GM23338 (cell line): ENCODE data around the gene PGGHG. TPM values are rescaled to one million over a fixed set of nuclear protein-coding genes. Genes with fewer than 3 reads are reported as not detected.

Experiments
- ATAC-seq: fragments of 200-7000 bp; cut with Tn5 transposase; 3 replicates; pipeline ENCODE4 v1.9.1; 2020
- DNase-seq: peaks from one replicate; pipeline ENCODE4 v3.0.0-alpha.2; 2015; ENCODE audit warnings: low spot score
- H2AFZ ChIP-seq: fragments of 200-600 bp; sonication (generic); 2 replicates; pipeline ENCODE4 v1.8.0; 2016; ENCODE audit warnings: antibody characterized with exemption, mild to moderate bottlenecking, moderate library complexity
- H3F3A ChIP-seq: fragments of 200-600 bp; sonication (generic); replicated peaks from 2 replicates; pipeline ENCODE4 v1.8.0; 2017; ENCODE audit warnings: antibody characterized with exemption, mixed run types, low read depth
- H3K27ac ChIP-seq: fragments of 200-600 bp; sonication (generic); 2 replicates; pipeline ENCODE4 v1.6.1; 2016; ENCODE audit warnings: low read depth
- H3K27me3 ChIP-seq: fragments of 200-600 bp; sonication (generic); 2 replicates; pipeline ENCODE4 v1.8.0; 2016; ENCODE audit warnings: mild to moderate bottlenecking, mixed run types, moderate library complexity; ENCODE audit not compliant: insufficient read depth
- H3K36me3 ChIP-seq: fragments of 200-600 bp; sonication (generic); 2 replicates; pipeline ENCODE4 v1.8.0; 2016; ENCODE audit warnings: mild to moderate bottlenecking; ENCODE audit not compliant: insufficient read depth
- H3K4me1 ChIP-seq: fragments of 200-600 bp; sonication (generic); 2 replicates; pipeline ENCODE4 v1.8.0; 2016; ENCODE audit warnings: mild to moderate bottlenecking, moderate library complexity; ENCODE audit not compliant: insufficient read depth
- H3K4me2 ChIP-seq: fragments of 200-600 bp; sonication (generic); 2 replicates; pipeline ENCODE4 v1.7.1; 2017; ENCODE audit warnings: mixed run types
- H3K4me3 ChIP-seq: fragments of 200-600 bp; sonication (generic); 2 replicates; pipeline ENCODE4 v1.6.1; 2016; ENCODE audit warnings: mixed run types
- H3K79me2 ChIP-seq: fragments of 200-600 bp; sonication (generic); replicated peaks from 2 replicates; pipeline ENCODE4 v1.8.0; 2017; ENCODE audit warnings: mild to moderate bottlenecking; ENCODE audit not compliant: insufficient read depth
- H3K9me2 ChIP-seq: fragments of 200-600 bp; sonication (generic); 2 replicates; pipeline ENCODE4 v1.8.0; 2017; ENCODE audit not compliant: insufficient read depth
- H4K20me1 ChIP-seq: fragments of 200-600 bp; sonication (generic); replicated peaks from 2 replicates; pipeline ENCODE4 v1.8.0; 2017; ENCODE audit warnings: mild to moderate bottlenecking; ENCODE audit not compliant: insufficient read depth
- H3K27ac Mint-ChIP-seq: 2 replicates; pipeline ENCODE4 v1.8.0; 2020; ENCODE audit warnings: inconsistent platforms, mild to moderate bottlenecking, moderate library complexity, mixed read lengths
- H3K27me3 Mint-ChIP-seq: 3 replicates; pipeline ENCODE4 v1.8.0; 2022; ENCODE audit warnings: low read depth, mild to moderate bottlenecking, moderate library complexity, mixed read lengths, inconsistent platforms; ENCODE audit not compliant: insufficient read depth, poor library complexity
- H3K36me3 Mint-ChIP-seq: 3 replicates; pipeline ENCODE4 v1.8.0; 2021; ENCODE audit warnings: low read depth, mild to moderate bottlenecking, inconsistent platforms, moderate library complexity, mixed read lengths
- H3K4me1 Mint-ChIP-seq: 3 replicates; pipeline ENCODE4 v1.8.0; 2020; ENCODE audit warnings: mild to moderate bottlenecking, inconsistent platforms, mixed read lengths
- H3K4me3 Mint-ChIP-seq: 3 replicates; pipeline ENCODE4 v1.8.0; 2021; ENCODE audit warnings: moderate library complexity, mild to moderate bottlenecking, inconsistent platforms, mixed read lengths
- H3K9me3 Mint-ChIP-seq: 3 replicates; pipeline ENCODE4 v1.8.0; 2020; ENCODE audit warnings: moderate library complexity, mild to moderate bottlenecking, inconsistent platforms, mixed read lengths
- CREB1 ChIP-seq: fragments of 250-450 bp; sonication (Bioruptor Pico); IDR thresholded peaks from 2 replicates; pipeline ENCODE4 v1.5.0; 2020; ENCODE audit warnings: low read depth, mild to moderate bottlenecking, moderate library complexity
- JUNB ChIP-seq: IDR thresholded peaks from one replicate; pipeline ENCODE4 v1.6.1; 2016; ENCODE audit warnings: antibody characterized with exemption; ENCODE audit not compliant: unreplicated experiment
- REST ChIP-seq: IDR thresholded peaks from one replicate; pipeline ENCODE4 v1.6.1; 2018; ENCODE audit warnings: antibody characterized with exemption; ENCODE audit not compliant: unreplicated experiment
- STAT1 ChIP-seq: IDR thresholded peaks from one replicate; pipeline ENCODE4 v1.6.1; 2016; ENCODE audit warnings: antibody characterized with exemption; ENCODE audit not compliant: unreplicated experiment
- ZNF331 ChIP-seq: fragments of 250-450 bp; sonication (Bioruptor Pico); IDR thresholded peaks from 2 replicates; pipeline ENCODE4 v1.5.0; 2020; ENCODE audit warnings: low read depth, mild to moderate bottlenecking, moderate library complexity
- ZNF462 ChIP-seq: fragments of 250-450 bp; sonication (Bioruptor Pico); IDR thresholded peaks from 2 replicates; pipeline ENCODE4 v1.5.0; 2020; ENCODE audit warnings: mild to moderate bottlenecking, moderate library complexity
- polyA plus RNA-seq: library from polyadenylated mRNA; unstranded; fragments of >200 nt; fragmentation: Nextera tagmentation; extraction: Ambion mirVana; gene quantifications from 2 replicates; pipeline ENCODE4 v1.2.1, GENCODE V29; 2016
- total RNA-seq: library from RNA; depleted of rRNA; stranded (reverse); fragments of >200 nt; shearing (Covaris generic); gene quantifications from 2 replicates; pipeline ENCODE4 v1.2.3, GENCODE V29; 2014

The PGGHG gene
- total and polyA plus RNA-seq, 2 experiments from 2014 or later: 24.9 to 55.8 TPM

- TF ChIP-seq ZNF462 (CRISPR knock-in tag): no peak
- TF ChIP-seq ZNF331 (CRISPR knock-in tag): no peak
These were observed 38.6 kb downstream of the PGGHG start (continued) for GRCh38 chr11:327581-327923.

GRCh38 chr11:328012-328411, 39.1 kb downstream of the PGGHG start:
- H3K9me2 ChIP-seq: no peaks in the 10 kb centered on the region
- no peak overlapping the region for H2AFZ ChIP-seq
- Mint-ChIP-seq H3K4me1 (peaks cover 33% of the 10 kb centered on the region), H3K27ac (no peak overlapping the region), H3K4me3 (no peak overlapping the region), H3K27me3 (peaks cover 17% of the 10 kb centered on the region), H3K36me3 (peaks cover 13% of the 10 kb centered on the region; the same call in 2 of the 3 replicates), H3K9me3 (peaks cover 9% of the 10 kb centered on the region)
- H3K36me3 ChIP-seq: no peaks in the 10 kb centered on the region; the same call in 1 of the 2 replicates
- H3K4me3 ChIP-seq: no peak overlapping the region
- H3K79me2 ChIP-seq: no peaks in the 10 kb centered on the region
- 0 out of 2 replicates have a peak, but pooled peaks cover 18% of the 10 kb centered on the region for H3F3A ChIP-seq
- DNase-seq (no peak), ATAC-seq (no peak)
- H3K27me3 ChIP-seq: no peaks in the 10 kb centered on the region
- H3K4me2 ChIP-seq: no peak overlapping the region
- peaks cover 6% of the 10 kb centered on the region for H3K4me1 ChIP-seq
- H4K20me1 ChIP-seq: no peaks in the 10 kb centered on the region
- peak overlapping the region; percentile 32; the same call in 1 of the 2 replicates for H3K27ac ChIP-seq
- TF ChIP-seq CREB1 (CRISPR knock-in tag) (no peak), STAT1 (no peak), JUNB (no peak), REST (no peak), ZNF462 (CRISPR knock-in tag) (no peak)
